ENCODE measurements around the gene PMEL. TPM values are rescaled to one million over a fixed set of nuclear protein-coding genes. Genes with fewer than 3 reads are reported as not detected.
A peak's percentile ranks its signal among the peaks of the same experiment; 100 is the strongest.

PMEL gene
- total and polyA plus RNA-seq, 9 of the 15 experiments (the other 6 are each of a cell fraction or from before 2014, with no cell fraction given) = 0.36 to 2.0 (median 0.98) TPM

DNA sequence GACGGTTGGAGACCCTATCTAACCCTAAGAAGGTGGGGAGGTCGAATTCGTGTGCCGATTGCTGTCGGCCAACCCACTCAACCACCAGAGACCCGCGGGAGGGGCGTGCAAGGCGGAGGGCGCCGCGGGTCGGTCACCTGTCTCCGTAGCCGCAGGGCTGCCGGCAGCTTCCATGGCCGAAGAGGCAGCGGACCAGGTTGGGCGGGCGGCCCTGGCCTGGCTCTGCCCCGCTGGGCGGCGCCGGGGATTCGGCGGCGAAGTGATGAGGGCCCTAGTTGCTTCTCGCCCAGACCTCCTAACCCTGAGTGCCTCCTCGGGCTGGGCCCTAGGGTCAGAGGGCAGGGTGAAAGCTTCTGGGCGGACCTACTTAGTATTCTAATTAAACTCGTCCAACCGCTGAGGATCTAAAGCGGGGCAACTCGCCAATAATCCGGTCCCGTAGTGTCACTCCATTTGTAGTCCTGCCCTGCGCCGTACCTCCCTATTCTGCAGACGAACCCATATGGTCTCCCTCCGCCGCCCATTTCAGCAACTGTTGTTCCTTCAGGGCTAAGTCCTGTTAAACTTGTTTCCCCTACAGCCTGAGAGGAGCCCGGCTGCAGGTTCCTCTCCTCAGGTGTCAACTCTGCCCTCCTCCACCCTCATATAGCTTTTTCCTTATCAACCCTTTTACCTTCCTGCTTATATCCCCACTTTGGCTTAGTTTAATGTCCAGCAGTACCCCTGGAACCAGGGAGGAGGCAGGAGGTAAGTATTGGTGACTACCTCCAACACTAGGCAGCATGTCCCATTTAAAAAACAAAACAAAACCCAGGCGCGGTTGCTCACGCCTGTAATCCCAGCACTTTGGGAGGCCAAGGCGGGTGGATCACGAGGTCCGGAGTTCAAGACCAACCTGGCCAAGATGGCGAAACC, 38.0 kb downstream of the PMEL start, which contains the start of gene PYM1 (continued):
- TF ChIP-seq, protein P1, sequence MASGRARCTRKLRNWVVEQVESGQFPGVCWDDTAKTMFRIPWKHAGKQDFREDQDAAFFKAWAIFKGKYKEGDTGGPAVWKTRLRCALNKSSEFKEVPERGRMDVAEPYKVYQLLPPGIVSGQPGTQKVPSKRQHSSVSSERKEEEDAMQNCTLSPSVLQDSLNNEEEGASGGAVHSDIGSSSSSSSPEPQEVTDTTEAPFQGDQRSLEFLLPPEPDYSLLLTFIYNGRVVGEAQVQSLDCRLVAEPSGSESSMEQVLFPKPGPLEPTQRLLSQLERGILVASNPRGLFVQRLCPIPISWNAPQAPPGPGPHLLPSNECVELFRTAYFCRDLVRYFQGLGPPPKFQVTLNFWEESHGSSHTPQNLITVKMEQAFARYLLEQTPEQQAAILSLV (tag; IDR thresholded peaks at IDR 0.05) = no peak
- TF ChIP-seq THRAP3 (IDR thresholded peaks at IDR 0.05; ENCODE audit: borderline replicate concordance) = 0 out of 2 replicates have a peak, but pooled peaks have one; percentile 26
- no peak for TF ChIP-seq RREB1 (CRISPR knock-in tag; IDR thresholded peaks at IDR 0.05)
- no peak for TF ChIP-seq ZNF518B (CRISPR knock-in tag; IDR thresholded peaks at IDR 0.05)
- TF ChIP-seq KLF16 (IDR thresholded peaks at IDR 0.05) = no peak
- TF ChIP-seq SIN3A (IDR thresholded peaks at IDR 0.05; ENCODE audit: borderline replicate concordance in 2 of 2, control insufficient read depth in 1 of 2, low read depth in 2 of 2, low read length in 2 of 2) = peak in 1 of 2 experiments; percentile 27; a peak in 1 of 4 replicates
- peak; percentile 73 for TF ChIP-seq PHF8 (IDR thresholded peaks at IDR 0.05; ENCODE audit: borderline replicate concordance, low read length)
- no peak for TF ChIP-seq DLX4 (CRISPR knock-in tag; IDR thresholded peaks at IDR 0.05)
- TF ChIP-seq, protein P2, sequence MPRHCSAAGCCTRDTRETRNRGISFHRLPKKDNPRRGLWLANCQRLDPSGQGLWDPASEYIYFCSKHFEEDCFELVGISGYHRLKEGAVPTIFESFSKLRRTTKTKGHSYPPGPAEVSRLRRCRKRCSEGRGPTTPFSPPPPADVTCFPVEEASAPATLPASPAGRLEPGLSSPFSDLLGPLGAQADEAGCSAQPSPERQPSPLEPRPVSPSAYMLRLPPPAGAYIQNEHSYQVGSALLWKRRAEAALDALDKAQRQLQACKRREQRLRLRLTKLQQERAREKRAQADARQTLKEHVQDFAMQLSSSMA (CRISPR knock-in tag; IDR thresholded peaks at IDR 0.05) = no peak
- TF ChIP-seq U2AF2 (optimal IDR thresholded peaks at IDR 0.05; ENCODE audit: low read depth, low read length) = no peak
- peak; percentile 68 for TF ChIP-seq ZNF263 (CRISPR knock-in tag; IDR thresholded peaks at IDR 0.05; ENCODE audit: borderline replicate concordance)
- peak; percentile 75 for TF ChIP-seq POLR2H (tag; IDR thresholded peaks at IDR 0.05; ENCODE audit: low read depth)
- TF ChIP-seq ERF (CRISPR knock-in tag; IDR thresholded peaks at IDR 0.05) = peak; percentile 15; the same call in 1 of the 2 replicates
- no peak for TF ChIP-seq FIP1L1 (IDR thresholded peaks at IDR 0.05; ENCODE audit: low read depth, low read length, poor library complexity, severe bottlenecking)
